Subcutaneous abdominal adipose tissue (tissue), 5 donors: ENCODE results near the gene LACTB.

Source experiments
- H3K27ac ChIP-seq: one replicate; pipeline ENCODE4 v1.7.0; 2013; ENCODE audit warnings: low read depth, mild to moderate bottlenecking, inconsistent platforms, low read length, moderate library complexity
- H3K27me3 ChIP-seq, 5 donors: one replicate each; pipeline ENCODE4 v1.7.0; 2013; ENCODE audit warnings: low read length in 5 of 5, inconsistent platforms in 1 of 5; ENCODE audit not compliant: control insufficient read depth in 5 of 5, insufficient read depth in 4 of 5
- H3K36me3 ChIP-seq, 5 donors: one replicate each; pipeline ENCODE4 v1.7.0; 2013; ENCODE audit warnings: low read length in 5 of 5; ENCODE audit not compliant: control insufficient read depth in 5 of 5, insufficient read depth in 5 of 5
- H3K4me1 ChIP-seq, 5 donors: one replicate each; pipeline ENCODE4 v1.7.0; 2013; ENCODE audit warnings: low read length in 5 of 5, mild to moderate bottlenecking in 3 of 5, moderate library complexity in 1 of 5; ENCODE audit not compliant: control insufficient read depth in 5 of 5, insufficient read depth in 5 of 5
- H3K4me3 ChIP-seq, 5 donors: one replicate each; pipeline ENCODE4 v1.7.0; 2013; ENCODE audit warnings: low read length in 5 of 5, low read depth in 1 of 5
- H3K9ac ChIP-seq, 5 donors: one replicate each; pipeline ENCODE4 v1.7.0; 2013; ENCODE audit warnings: low read length in 5 of 5, mild to moderate bottlenecking in 4 of 5, moderate library complexity in 3 of 5
- H3K9me3 ChIP-seq, 5 donors: one replicate each; pipeline ENCODE4 v1.7.0; 2013; ENCODE audit warnings: low read length in 5 of 5; ENCODE audit not compliant: control insufficient read depth in 5 of 5
- donor health status: healthy.
- donor health status: healthy.
- donor health status: healthy.
- donor health status: healthy.
- donor health status: healthy.

Gene LACTB

DNA sequence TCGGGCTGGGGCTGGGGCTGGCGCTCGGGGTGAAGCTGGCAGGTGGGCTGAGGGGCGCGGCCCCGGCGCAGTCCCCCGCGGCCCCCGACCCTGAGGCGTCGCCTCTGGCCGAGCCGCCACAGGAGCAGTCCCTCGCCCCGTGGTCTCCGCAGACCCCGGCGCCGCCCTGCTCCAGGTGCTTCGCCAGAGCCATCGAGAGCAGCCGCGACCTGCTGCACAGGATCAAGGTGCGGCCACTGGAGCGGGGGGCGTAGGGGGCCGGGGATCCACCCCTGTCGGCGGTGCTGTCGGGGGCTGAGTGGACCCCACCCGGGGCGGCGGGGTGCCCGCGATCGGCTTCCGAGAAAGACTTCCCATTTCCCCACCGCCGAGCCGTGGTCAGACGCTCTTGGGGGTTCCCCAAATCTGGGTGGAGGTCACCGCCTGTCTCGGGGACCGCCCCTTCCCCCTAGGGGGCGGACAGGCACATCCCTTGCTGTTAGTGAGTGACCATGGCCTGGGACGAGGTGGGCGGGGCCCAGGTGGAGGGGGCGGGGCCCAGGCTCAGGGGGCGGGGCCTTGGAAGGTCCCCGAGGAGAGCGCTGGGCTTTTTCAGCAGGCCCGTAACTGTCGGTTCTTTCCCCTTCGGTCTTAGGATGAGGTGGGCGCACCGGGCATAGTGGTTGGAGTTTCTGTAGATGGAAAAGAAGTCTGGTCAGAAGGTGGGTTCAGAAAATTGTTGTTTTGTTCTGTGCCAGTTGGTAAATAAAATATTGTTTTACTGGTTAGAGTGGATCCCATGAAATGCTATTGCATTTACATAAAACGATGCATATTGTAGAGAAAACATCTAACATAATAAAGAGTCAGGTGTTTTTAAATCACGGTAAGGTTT, 578 bp downstream of the LACTB start:
- Histone ChIP-seq H3K4me3 (peak overlapping the region; percentile 67 to 89 (median 79)), H3K9ac (peak overlapping the region in 4 of 5 donors; percentile 88 to 96 (median 92)), H3K27me3 (no peaks in the 10 kb centered on the region), H3K4me1 (peaks cover 0 to 17% (median 6%) of the 10 kb centered on the region in 5 donors), H3K36me3 (peaks cover 0 to 8% (median under 1%) of the 10 kb centered on the region in 5 donors), H3K9me3 (peaks cover 0 to 4% (median 0%) of the 10 kb centered on the region in 5 donors), H3K27ac (peak overlapping the region; percentile 92)

DNA sequence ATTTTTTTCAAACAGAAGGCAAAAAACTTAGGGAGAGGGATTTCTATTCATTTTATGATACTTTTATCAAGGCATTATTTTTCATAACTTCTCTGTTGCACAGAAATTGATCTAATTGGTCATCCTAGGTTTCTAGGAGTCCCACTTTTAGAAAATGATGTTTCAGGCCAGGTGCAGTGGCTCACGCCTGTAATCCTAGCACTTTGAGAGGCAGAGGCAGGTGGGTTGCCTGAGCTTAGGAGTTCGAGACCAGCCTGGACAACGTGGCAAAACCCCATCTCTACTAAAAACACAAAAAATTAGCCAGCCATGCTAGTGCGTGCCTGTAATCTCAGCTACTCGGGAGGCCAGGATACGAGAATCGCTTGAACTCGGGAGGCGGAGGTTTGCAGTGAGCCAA, 2.8 kb downstream of the LACTB start:
- H3K36me3 ChIP-seq, result peaks cover 2 to 17% (median 4%) of the 10 kb centered on the region in 5 donors

DNA sequence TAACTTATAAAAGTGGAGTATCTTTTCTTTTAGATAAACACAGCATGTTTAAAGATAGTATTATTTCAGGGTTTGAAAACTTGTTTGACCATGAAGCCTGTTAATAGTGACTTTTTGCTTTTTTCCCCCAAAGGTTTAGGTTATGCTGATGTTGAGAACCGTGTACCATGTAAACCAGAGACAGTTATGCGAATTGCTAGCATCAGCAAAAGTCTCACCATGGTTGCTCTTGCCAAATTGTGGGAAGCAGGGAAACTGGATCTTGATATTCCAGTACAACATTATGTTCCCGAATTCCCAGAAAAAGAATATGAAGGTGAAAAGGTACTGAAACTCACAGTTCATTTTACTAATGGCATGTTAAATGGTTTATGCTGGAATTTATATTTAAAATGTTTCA, 5.1 kb downstream of the LACTB start:
- Histone ChIP-seq H3K27me3 (no peaks in the 10 kb centered on the region), H3K4me3 (no peak overlapping the region), H3K4me1 (peaks cover 0 to 17% (median 6%) of the 10 kb centered on the region in 5 donors), H3K9me3 (no peaks in the 10 kb centered on the region), H3K9ac (no peak overlapping the region), H3K27ac (no peak overlapping the region), H3K36me3 (peaks cover 6 to 28% (median 16%) of the 10 kb centered on the region in 5 donors)

More for the DNA sequence above, 2.8 kb downstream of the LACTB start:
- H3K27ac ChIP-seq, result no peak overlapping the region
- H3K9me3 ChIP-seq, result peaks cover 0 to 4% (median 0%) of the 10 kb centered on the region in 5 donors
- H3K4me3 ChIP-seq, result no peak overlapping the region
- H3K9ac ChIP-seq, result no peak overlapping the region
- peaks cover 0 to 21% (median 6%) of the 10 kb centered on the region in 5 donors for H3K4me1 ChIP-seq
- H3K27me3 ChIP-seq, result no peaks in the 10 kb centered on the region

DNA sequence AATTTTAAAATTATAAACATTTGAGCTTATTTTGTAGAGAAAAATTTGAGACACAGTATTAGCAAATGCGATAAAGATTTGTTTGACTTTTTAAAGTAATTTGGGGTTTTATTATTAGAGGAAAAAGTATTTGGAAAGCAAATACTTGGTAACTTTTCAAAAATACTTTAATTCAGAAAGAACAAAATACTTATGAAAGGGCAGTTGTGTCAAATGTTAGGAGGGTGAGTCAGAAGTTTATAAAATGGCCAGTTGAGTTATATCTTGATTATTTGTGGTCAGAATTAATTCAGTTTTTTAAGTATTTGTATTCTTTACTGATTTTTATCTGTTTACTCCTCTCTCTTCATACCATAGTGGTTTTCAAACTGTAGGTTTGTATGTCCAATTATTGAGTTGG, 12.1 kb downstream of the LACTB start:
- Histone ChIP-seq H3K27ac (peak overlapping the region; percentile 73), H3K36me3 (peaks cover 7 to 15% (median 9%) of the 10 kb centered on the region in 5 donors), H3K9ac (peak overlapping the region in 2 of 5 donors; percentile 25 to 48), H3K9me3 (no peaks in the 10 kb centered on the region), H3K27me3 (no peaks in the 10 kb centered on the region), H3K4me1 (peaks cover 0 to 18% (median 12%) of the 10 kb centered on the region in 5 donors), H3K4me3 (no peak overlapping the region)

DNA sequence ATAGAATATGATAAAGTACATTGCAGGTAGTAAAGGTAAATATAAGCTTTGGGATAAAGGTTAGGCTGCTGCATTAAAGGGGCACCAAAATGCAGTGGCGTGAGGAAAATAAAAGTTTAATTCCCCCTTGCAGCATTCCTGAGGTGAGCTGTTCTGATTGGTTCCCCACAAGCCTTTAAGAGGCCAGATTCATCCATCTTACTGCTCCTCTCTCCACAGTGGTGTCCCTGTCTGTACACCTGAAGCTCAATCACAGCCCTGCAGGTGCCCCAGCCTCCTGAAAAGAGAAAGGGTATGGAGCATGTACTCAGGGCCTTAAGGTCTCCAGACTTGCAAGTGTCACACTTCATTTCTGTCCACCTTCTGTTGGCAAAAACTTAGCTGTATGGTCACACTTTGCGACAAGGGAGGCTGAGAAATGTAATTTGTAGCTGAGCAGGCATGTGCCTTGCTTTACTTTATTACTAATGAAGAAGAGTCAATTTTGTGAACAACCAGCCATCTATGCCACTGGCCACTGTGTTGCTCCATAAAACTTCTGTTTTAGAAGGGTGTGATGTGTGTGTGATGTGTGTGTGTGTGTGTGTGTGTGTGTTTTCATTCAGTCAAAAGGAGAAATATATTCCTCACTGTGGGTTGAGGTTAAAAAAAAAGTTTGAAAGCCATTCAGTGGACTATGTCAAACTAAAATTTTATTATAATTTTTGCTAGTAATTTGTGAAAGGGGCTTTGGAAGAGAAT, 12.8 kb downstream of the LACTB start:
- Histone ChIP-seq H3K27ac (peak overlapping the region; percentile 73), H3K9me3 (no peaks in the 10 kb centered on the region), H3K4me3 (peak overlapping the region in 1 of 5 donors; percentile 37), H3K4me1 (peaks cover 0 to 18% (median 12%) of the 10 kb centered on the region in 5 donors), H3K27me3 (no peaks in the 10 kb centered on the region), H3K9ac (peak overlapping the region in 2 of 5 donors; percentile 27 to 48), H3K36me3 (peaks cover 5 to 14% (median 8%) of the 10 kb centered on the region in 5 donors)

DNA sequence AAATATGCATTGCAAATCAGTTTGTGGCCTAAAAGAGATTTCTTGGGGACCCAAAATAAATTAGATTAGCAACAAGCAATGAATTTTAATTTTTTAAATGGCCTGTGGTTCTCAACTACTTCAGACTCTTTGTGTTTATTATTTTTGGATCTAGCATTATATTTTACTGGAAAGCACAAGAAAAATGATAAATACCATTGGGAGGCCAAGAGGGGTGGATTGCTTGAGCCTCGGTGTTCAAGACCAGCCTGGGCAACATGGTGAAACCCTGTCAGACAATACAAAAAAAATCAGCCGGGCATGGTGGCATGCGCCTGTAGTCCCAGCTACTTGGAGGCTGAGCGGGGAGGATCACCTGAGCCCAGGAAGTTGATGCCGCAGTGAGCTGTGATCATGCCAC, 13.6 kb downstream of the LACTB start:
- H3K27ac ChIP-seq, result no peak overlapping the region
- H3K4me3 ChIP-seq, result no peak overlapping the region
- H3K36me3 ChIP-seq, result peaks cover 0 to 9% (median 7%) of the 10 kb centered on the region in 5 donors
- H3K4me1 ChIP-seq, result peaks cover 0 to 18% (median 12%) of the 10 kb centered on the region in 5 donors
- no peak overlapping the region for H3K9ac ChIP-seq
- H3K27me3 ChIP-seq, result no peaks in the 10 kb centered on the region
- no peaks in the 10 kb centered on the region for H3K9me3 ChIP-seq

DNA sequence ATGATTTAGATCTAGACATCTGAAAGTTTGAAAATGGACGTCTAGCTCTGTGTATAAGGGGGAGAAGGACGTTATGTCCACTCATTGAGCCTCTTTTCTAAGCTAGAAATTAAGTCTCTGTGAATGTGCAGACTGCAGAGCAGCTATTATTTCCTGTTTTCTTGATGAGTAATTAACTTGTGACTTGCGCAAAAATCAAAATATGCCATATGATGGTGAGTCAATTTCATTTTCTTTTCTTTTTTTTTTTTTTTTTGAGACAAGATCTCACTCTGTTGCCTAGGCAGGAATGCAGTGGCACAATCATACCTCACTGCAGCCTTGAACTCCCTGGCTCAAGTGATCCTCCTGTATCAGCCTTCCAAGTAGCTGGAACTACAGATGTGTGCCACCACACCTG, 14.1 kb downstream of the LACTB start:
- Histone ChIP-seq H3K4me3 (no peak overlapping the region), H3K9ac (no peak overlapping the region), H3K27me3 (no peaks in the 10 kb centered on the region), H3K4me1 (peaks cover 0 to 18% (median 12%) of the 10 kb centered on the region in 5 donors), H3K36me3 (peaks cover 0 to 8% (median 3%) of the 10 kb centered on the region in 5 donors), H3K27ac (peak overlapping the region; percentile 34), H3K9me3 (no peaks in the 10 kb centered on the region)

DNA sequence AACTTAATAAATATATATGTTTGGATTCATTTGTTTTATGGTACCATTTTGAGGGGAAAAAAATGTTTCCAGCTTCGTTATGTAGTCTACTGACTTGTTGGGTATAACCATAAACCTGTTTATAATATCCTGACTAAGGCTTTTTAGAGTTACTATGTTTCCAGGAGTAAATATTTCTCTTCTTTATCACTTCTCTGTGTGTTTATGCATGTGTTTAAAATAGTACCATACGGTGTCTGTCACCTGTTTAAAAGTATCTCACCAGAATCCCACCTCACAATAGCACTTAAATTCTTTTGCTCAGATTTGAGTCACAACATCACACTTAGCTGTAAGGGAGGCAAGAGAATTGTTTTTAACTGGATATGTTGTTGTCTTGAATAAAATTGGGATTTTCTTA, 15.1 kb downstream of the LACTB start:
- Histone ChIP-seq H3K9ac (no peak overlapping the region), H3K27ac (peak overlapping the region; percentile 34), H3K4me3 (no peak overlapping the region), H3K27me3 (no peaks in the 10 kb centered on the region), H3K36me3 (peaks cover 2 to 10% (median 4%) of the 10 kb centered on the region in 5 donors), H3K4me1 (peaks cover 0 to 18% (median 12%) of the 10 kb centered on the region in 5 donors), H3K9me3 (no peaks in the 10 kb centered on the region)

DNA sequence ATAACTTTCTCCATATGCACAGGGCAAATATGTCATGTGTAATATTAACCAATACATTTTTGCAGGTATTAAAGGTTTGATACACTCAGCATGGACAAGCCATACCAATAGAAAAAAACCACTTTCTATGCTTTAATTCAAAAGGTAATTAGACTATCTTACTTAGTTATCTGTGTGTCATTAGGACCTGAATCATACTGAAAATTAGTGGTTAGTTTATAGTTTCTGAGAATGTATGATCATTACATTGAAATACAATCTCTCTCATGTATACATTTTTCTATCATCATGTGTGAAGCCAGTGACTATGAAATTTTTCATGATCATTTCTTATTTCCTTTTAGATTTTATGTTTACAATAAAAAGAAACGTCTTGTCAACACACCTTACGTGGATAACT, 19.3 kb downstream of the LACTB start:
- H3K9me3 ChIP-seq, result no peaks in the 10 kb centered on the region
- H3K27me3 ChIP-seq, result no peaks in the 10 kb centered on the region
- H3K4me1 ChIP-seq, result peaks cover 0 to 5% (median 0%) of the 10 kb centered on the region in 5 donors
- H3K27ac ChIP-seq, result no peak overlapping the region
- H3K4me3 ChIP-seq, result no peak overlapping the region
- H3K36me3 ChIP-seq, result peaks cover 2 to 17% (median 12%) of the 10 kb centered on the region in 5 donors
- H3K9ac ChIP-seq, result no peak overlapping the region
